GM10847 (cell line): ENCODE results near the gene ABCE1.
A peak's percentile ranks its signal among the peaks of the same experiment; 100 is the strongest.

ENCODE experiments used
- POLR2A ChIP-seq: IDR thresholded peaks from 2 replicates; pipeline ENCODE4 v1.6.1; 2011; ENCODE audit not compliant: insufficient read length; ENCODE audit errors: extremely low read depth

The ABCE1 gene

DNA sequence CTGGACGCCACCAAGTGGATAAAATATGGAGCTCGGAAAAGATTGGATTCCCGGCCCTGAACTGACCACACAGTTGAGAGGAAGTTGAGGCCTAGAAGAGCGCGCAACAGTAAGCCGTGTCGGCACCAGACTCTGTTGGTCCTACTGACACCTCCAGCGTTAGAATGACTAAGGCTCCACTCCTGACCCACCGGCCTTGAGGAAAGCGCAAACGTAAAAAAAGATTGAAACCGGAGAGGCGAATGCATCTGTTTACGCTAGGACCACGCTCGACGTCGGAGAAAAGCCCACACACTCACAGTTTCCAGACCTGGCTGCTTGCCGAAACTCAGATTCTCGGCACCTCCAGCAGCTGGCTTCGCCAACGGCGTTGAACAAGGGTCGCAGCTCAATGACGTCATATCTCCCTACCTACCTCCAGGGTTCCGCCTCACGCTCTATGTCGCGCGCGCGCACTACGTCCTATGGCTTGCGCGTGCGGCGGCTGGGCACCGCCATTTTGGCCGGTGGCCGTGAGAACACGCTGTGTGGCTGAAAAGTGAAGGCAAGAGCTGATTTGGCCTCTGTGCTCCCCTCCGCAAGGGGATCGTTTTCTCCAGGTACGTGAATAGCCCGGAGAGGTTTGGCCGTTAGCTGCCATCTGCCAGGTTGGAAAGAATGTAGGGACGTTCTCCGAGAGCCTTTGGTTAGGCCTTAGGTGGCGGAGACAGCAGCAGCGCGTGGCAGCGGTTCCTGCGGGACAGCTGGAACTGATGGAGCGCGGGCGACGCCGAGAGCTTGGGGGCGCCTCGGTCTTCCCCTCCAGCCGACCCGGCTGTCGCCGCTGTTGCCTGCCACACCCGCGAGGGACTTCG, at the start of gene ABCE1, which contains the start of gene ANAPC10:
Gene ABCE1, plus strand, starts transcription at position 491 of the 854 bp plus-strand sequence. CDS start 6,102 bp downstream, outside the sequence.
Gene ANAPC10, minus strand, starts transcription at position 376 of the 854 bp plus-strand sequence. CDS start 2,097 bp downstream, outside the sequence.
- peak; percentile 81 for TF ChIP-seq POLR2A

DNA sequence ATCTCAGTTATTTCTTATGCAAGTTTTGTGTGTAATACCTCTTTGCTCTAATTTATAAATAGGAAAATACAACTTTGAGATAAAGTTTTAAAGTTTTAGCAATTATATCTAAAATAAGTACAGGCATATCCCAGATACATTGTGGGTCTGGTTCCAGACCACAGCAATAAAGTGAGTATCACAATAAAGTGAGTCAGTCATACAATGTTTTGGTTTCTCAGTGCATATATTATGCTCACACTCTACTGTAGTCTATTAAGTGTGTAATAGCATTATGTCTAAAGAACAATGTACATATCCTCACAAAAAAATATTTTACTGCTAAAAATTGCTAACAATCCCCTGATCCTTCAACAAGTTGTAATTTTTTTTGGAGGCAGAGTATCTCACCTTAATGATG, 49.3 kb upstream of the ABCE1 start:
- no peak for TF ChIP-seq POLR2A

DNA sequence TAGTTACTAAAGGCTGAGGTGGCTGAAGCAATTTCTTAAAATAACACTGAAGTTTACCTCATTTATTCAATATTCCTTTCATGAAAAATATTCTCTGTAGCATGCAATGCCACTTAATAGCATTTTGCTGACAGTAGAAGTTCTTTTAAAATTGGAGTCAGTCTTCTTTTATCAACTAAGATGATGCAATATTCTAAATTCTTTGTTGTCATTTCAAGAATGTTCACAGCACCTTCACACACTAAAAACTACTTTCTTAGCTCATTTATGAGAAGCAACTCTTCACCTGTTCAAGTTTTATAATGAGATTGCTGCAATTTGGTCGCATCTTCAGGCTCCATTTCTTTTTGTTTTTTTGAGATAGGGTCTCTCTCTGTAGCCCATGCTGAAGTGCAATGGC, 48.9 kb upstream of the ABCE1 start:
- no peak for TF ChIP-seq POLR2A

DNA sequence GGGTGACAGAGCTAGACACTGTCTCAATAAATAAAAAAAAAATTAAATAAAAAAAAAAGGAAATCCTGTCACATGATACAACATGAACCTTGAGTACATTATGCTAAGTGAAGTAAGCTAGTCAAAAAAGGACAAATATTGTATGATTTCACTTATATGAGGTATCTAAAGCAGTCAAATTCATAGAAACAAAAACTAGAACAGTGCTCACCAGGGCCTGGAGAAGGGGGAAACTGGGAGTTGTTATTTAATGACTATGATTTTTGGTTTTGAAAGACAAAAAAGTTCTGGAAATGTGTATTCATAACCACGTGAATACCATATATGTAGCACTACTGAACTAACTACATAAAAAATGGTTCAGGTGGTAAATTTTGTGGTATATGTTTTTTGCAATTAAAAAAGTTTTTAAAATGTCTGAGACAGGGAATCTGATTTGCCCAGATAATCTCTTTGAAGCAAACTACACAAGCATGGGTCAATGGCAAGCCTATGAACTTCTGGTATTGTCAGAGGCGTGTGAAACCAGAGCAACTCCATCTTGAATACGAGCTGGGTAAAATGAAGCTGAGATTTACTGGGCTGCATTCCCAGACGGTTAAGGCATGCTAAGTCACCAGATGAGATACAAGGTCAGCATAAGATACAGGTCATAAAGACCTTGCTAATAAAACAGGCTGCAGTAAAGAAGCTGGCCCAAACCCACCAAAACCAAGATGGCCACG, 42.4 kb upstream of the ABCE1 start:
- TF ChIP-seq POLR2A, result no peak

DNA sequence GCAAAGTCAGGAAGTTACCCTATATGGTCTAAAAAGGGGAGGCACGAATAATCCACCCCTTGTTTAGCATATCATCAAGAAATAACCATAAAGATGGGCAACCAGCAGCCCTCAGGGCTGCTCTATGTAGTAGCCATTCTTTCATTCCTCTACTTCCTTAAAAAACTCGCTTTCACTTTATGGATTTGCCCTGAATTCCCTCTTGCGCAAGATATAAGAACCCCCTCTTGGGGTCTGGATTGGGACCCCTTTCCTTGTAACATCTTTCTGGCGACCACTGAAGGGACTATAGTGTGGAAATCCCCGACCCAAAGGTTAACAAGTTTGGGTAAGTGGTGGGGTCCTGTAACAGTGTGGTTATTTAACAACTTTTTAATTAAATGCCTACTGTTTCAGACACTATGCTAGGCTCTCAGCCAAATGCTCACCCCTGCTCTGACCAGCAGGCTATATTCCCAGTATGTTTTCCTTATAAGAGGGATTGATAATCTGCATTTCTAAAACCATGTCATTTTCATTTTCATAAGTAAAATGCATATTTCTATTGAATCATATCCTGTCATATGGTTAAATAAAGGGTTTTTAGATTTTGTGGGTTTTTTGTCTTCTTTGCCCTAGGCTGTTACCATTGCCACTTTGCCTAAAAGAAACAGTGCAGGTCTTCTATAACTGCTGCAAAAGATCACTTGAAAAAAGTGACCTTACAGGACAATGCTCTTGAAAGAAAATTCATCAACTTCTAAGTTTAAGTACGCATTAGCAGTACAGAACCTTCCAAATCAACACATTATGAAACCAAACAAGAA, 41.6 kb upstream of the ABCE1 start:
- TF ChIP-seq POLR2A, result no peak

DNA sequence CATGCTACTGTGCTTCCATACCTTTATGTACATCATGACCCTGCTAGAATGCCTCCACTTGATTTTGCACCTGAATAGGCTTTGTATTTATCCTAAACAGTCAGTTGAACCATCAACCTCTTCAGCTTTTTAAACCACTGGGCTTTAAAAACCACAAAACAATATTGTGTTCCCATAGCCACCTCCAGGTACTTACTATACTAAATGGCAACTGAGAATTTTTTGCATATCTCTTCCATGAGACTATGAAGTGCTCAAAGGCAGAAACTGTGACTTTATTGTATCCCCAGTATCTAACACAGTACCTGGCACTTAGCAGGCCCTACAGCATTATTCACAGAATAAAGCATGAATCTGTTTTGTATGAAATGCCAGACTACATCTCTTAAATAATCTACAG, 39.9 kb upstream of the ABCE1 start:
- no peak for TF ChIP-seq POLR2A

DNA sequence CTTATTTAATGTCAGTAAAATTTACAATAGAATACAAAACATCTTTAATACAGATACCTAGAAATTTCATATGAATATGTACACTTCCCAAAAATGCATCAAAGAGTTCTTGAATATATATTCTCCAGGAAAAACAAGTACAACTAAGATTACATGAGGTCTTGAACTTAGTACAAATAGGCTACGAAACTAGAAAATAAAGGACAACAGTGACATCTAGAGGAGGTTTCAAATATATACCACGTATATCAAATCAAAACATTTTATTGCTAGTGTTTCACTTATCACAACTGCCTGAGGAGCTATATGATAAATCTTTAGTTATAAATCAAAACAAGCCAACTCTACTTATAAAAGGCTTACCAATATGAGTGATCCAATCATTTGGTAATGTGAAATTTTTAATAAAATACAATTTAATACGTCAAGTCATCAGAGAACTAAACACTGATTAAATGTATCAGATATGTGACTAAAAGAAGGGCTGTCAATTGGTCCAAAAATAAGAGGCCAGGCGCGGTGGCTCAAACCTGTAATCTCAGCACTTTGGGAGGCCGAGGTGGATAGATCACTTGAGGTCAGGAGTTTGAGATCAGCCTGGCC, 36.7 kb upstream of the ABCE1 start:
- TF ChIP-seq POLR2A, result no peak

DNA sequence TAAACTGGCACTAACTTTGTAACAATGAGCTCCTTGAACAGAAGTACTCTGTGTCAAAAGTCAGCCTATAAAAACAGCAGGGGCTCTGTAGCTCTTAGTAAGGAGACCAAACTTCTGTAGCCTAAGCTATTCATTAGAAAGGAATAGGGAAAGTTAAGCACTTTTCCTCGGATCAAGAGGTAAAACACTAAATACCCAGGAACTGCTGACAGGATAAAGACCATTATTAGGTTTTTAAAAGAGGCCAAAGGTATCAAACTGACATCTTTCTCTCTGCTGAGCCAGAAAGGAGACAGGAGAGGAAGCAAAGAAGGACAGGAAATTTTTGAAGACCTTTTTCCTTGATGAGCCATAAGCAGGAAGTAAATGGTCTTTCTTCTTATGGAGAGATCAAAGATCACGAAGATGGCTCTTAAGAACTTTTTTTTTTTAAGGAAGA, 32.0 kb upstream of the ABCE1 start:
- no peak for TF ChIP-seq POLR2A

DNA sequence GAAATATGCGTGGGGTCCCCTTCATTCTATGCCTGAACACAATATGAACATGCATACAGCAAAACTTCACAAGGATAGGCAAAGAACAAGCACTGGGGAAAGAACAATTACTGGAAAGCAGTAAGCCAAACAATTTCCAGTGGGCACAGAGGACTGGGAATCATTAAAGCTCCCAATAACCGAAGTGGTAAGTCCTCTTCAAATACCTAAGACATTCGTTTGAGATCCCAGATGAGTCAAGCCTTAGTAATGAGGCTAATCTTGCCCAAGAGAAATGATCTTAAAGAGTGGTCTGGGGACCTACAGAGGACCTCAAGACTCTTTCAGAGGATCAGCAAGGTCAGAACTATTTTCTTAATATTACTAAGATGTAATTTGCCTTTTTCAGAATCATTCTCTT, 28.8 kb upstream of the ABCE1 start:
- no peak for TF ChIP-seq POLR2A

DNA sequence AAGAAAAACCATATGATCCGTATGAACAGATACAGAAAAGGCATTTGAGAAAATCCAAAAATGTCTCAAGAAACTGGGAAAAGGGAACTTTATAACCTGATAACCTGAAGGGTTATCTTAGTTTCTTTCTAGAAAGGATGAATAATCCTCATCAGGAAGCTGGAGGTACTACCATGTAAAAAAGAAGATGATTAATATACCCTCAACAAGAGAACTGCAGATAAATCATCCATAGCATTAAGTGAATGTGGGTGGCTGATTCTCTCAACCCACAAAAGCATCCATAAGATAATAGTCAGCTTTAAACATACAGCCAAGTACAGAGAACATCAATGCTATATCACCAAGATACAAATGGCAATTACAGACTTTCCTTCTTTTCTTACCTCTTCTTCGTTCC, 26.6 kb upstream of the ABCE1 start:
- no peak for TF ChIP-seq POLR2A

DNA sequence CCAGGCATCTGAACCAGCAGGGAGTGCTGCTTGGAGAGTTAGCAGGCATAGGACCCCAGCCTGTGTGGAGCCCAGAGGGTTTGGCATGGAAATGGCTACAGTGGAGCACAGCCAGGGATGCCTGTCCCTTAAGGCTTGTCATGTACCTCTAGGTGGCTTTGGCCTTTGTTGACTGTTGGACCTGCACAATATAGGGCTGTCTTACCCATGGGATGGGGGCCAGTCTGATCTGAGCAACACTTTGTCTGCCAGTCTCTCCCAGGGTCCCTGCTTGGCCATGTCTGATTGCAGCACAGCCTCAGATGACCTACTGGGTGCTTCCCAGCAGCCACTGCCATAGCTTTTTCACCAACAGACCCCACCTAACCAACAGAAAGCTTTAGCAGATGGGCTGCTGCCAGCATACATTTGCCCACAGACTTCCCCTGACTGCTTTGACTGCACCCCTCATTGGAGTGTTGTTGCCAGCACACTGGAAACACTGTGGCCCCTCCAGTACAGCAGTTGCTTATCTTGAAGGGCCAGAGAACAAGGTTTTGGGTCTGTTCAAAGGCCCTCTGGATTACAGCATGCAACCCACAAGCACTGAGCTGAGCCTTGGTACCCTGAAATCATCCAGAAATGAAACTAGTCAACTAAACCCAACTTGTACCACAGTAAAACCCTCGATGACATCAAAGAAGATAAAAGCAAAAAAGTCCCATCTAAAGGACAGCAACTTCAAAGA, 22.2 kb upstream of the ABCE1 start:
- TF ChIP-seq POLR2A, result no peak

DNA sequence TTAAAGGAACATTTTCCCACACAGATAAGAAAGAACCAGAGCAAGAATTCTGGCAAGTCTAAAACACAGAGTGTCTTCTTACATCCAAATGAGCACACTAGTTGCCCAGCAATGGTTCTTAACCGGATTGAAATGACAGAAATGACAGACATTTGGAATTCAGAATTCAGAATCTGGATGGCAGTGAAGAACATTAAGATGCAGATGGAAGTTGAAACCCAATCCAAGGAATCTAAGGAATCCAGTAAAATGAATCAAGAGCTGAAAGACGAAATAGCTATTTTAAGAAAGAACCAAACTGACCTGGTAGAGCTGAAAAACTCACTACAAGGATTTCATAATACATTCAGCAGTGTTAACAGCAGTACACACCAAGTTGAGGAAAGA, 21.6 kb upstream of the ABCE1 start:
- TF ChIP-seq POLR2A, result no peak

DNA sequence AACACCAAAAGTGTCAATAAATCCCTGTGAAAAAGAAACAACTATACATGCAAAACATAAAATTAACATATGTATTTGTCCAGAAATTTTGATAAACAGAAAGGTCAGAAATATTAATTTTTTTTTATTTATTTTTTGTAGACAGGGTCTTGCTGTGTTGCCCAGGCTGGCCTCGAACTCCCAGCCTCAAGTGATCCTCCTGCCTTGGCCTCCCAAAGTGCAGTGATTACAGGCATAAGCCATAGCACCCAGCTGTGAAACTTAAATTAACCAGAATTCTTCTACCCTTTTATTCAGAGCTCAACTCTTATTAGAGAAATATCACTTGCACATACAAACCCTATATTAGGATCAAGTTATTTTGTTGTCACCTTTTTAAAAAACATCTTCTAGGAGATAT, 16.4 kb upstream of the ABCE1 start:
- no peak for TF ChIP-seq POLR2A

DNA sequence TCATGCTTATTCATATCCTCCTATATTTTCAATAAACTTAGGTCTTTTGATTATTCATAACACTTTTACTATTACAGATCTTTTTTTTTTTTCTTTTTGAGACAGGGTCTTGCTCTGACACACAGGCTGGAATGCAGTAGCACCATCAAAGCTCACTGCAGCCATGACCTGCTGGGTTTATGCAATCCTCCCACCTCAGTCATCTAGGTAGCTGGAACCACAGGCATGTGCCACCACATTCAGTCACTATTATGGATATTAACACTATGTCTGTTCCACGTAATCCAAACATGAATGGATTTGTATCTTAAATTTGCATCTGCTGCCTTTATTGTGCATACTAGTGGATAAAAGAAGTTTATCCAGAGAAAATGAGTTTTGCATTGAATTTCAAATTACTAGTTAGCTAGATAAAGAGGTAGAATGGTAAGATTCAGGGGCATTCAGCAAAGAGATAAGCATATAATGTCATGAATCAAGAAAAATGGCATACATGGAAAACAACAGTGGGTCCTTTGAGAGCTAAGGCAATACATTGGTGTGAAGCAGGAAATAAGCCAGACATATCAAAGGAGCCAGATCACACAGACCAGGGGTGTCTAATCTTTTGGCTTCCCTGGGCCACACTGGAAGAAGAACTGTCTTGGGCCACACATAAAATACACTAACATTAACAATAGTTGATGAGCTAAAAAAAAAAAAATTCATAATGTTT, 14.1 kb upstream of the ABCE1 start:
- no peak for TF ChIP-seq POLR2A
